Ectodermal cell (in vitro differentiated cells): ENCODE measurements around the gene ABHD8.

Experiments used
- H3K27ac ChIP-seq: 2 replicates; pipeline ENCODE4 v1.7.0; 2013; ENCODE audit warnings: mild to moderate bottlenecking, low read depth, low read length; ENCODE audit not compliant: insufficient read depth, poor library complexity, severe bottlenecking
- H3K27me3 ChIP-seq: 2 replicates; pipeline ENCODE4 v1.7.0; 2013; ENCODE audit warnings: mild to moderate bottlenecking, low read length; ENCODE audit not compliant: insufficient read depth, control insufficient read depth, poor library complexity, severe bottlenecking
- H3K36me3 ChIP-seq: one replicate; pipeline ENCODE4 v1.7.0; 2013; ENCODE audit warnings: low read length; ENCODE audit not compliant: control insufficient read depth, insufficient read depth
- H3K4me1 ChIP-seq: one replicate; pipeline ENCODE4 v1.7.0; 2013; ENCODE audit warnings: low read length; ENCODE audit not compliant: control insufficient read depth, insufficient read depth
- H3K4me3 ChIP-seq: 2 replicates; pipeline ENCODE4 v1.7.0; 2013; ENCODE audit warnings: low read depth, low read length, control low read depth; ENCODE audit not compliant: insufficient read depth
- H3K9me3 ChIP-seq: 2 replicates; pipeline ENCODE4 v1.7.0; 2013; ENCODE audit warnings: mild to moderate bottlenecking, low read length, moderate library complexity; ENCODE audit not compliant: control insufficient read depth
- whole genome bisulfite sequencing, 2 experiments: methylation state at CpG; one replicate each; pipeline ENCODE4 v1.1.7; 2013; ENCODE audit warnings: missing lambda C conversion rate in 2 of 2; 5-methylcytosine and 5-hydroxymethylcytosine counted together

ABHD8 gene

GRCh38 chr19:17248011-17248776, 55.0 kb downstream of the ABHD8 start:
- no peak overlapping the region for H3K4me3 ChIP-seq
- no peaks in the 10 kb centered on the region for H3K9me3 ChIP-seq
- H3K27ac ChIP-seq, result no peak overlapping the region
- WGBS, 2 experiments, result 40 to 42% methylated on average over 21 of the region's 21 CpGs
- H3K4me1 ChIP-seq, result peaks cover 24% of the 10 kb centered on the region
- no peaks in the 10 kb centered on the region for H3K36me3 ChIP-seq
- H3K27me3 ChIP-seq, result no peaks in the 10 kb centered on the region

DNA sequence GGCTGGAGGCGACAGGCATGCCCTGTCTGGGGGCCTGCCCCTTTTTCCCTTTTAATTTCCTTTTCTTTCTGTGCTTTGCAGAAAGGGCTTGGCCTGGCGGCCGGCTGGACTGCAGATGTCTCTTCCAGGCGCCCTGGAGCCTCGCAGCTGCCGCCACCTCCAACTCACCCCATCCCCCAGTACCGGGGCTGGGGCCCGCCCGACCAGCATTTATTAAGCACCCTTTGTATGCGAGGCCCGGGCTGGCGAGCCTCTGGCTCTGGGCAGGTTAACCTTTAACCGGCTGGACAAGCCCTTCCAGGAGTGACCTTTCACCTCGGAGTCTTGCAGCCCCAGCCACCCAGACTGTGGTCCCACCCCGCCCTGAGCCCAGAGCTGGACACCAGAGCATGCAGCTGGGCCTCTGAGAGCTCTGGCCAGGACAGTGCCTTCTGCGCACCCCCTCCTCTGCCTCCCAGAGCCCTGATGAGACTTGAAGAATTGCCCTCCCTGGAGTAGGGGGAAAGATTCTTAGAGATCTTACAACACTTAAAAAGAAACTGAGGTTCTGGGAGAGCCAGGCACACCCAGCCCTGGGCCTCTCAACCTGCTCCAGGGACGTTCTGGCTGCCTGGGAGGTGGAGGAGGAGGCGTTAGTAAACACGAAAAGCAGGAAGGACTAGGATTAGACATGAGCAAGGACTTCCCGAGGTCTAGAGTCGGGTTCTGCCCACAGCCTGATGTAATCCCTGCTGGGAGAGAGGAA, 56.4 kb downstream of the ABHD8 start:
- peak overlapping the region; percentile 89 for H3K27ac ChIP-seq
- H3K36me3 ChIP-seq, result no peaks in the 10 kb centered on the region
- no peaks in the 10 kb centered on the region for H3K9me3 ChIP-seq
- 16 to 17% methylated on average over 21 of the region's 21 CpGs for WGBS, 2 experiments
- peaks cover 24% of the 10 kb centered on the region for H3K4me1 ChIP-seq
- H3K4me3 ChIP-seq, result peak overlapping the region; percentile 36
- no peaks in the 10 kb centered on the region for H3K27me3 ChIP-seq

- Histone ChIP-seq H3K27ac (peak within 1 kb of the TSS; percentile 89), H3K27me3 (no peaks in the 10 kb centered on the region), H3K4me3 (peak within 1 kb of the TSS; percentile 72), H3K36me3 (no peaks in the 10 kb centered on the region), H3K4me1 (peaks cover 29% of the 10 kb centered on the region), H3K9me3 (no peaks in the 10 kb centered on the region)
- 0% methylated on average over 72 of the region's 72 CpGs for WGBS, 2 experiments
Observed at GRCh38 chr19:17245535-17245984, 57.7 kb downstream of the ABHD8 start, which contains the start of gene NR2F6. TSS of gene NR2F6 (minus strand) at chr19:17245919. CDS start at chr19:17245220, 699 bp downstream.

GRCh38 chr19:17244618-17245534, 58.3 kb downstream of the ABHD8 start:
- Histone ChIP-seq H3K9me3 (no peaks in the 10 kb centered on the region), H3K36me3 (no peaks in the 10 kb centered on the region), H3K4me3 (peak overlapping the region; percentile 72), H3K27me3 (no peaks in the 10 kb centered on the region), H3K4me1 (peaks cover 35% of the 10 kb centered on the region), H3K27ac (no peak overlapping the region)
- WGBS, 2 experiments, result 0% methylated on average over 100 of the region's 100 CpGs

- peaks cover 36% of the 10 kb centered on the region for H3K4me1 ChIP-seq
- no peaks in the 10 kb centered on the region for H3K36me3 ChIP-seq
- H3K27ac ChIP-seq, result no peak overlapping the region
- no peaks in the 10 kb centered on the region for H3K9me3 ChIP-seq
- peak overlapping the region; percentile 72 for H3K4me3 ChIP-seq
- H3K27me3 ChIP-seq, result no peaks in the 10 kb centered on the region
- 1 to 2% methylated on average over 52 of the region's 52 CpGs for WGBS, 2 experiments
Observed at GRCh38 chr19:17243830-17244617, 59.2 kb downstream of the ABHD8 start.

DNA sequence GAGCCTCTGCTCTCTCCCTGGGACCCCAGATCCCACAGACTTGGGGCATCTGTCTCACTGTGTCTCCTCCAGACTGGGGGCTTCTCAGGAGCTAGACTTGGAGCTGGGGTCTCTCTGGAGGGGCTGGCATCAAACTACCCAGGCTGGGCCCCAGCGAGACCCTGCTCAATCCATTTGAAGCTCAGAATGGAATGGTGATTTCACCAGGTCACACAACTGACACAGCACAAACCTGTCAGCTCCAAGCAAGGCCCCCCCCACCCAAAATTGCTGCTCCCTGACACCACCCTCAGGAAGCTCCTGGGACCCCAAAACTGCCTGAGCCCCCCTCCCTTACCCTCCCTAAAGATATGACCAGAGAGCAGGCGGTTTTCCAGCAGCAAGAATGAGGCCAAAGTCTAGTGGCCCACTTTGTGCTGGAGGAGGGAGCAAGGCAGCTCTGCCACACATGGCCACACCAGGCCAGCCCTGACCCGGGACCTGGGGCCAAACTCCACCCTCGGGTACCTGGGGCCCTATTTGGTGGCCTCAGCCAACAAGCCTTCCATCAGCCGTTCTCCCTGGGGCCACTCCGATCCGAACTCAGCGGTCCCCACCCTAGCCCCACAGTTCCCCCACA, 59.9 kb downstream of the ABHD8 start:
- Histone ChIP-seq H3K27me3 (no peaks in the 10 kb centered on the region), H3K27ac (no peak overlapping the region), H3K9me3 (no peaks in the 10 kb centered on the region), H3K4me1 (peaks cover 36% of the 10 kb centered on the region), H3K36me3 (peaks cover 6% of the 10 kb centered on the region), H3K4me3 (peak overlapping the region; percentile 72)
- 39 to 40% methylated on average over 8 of the region's 8 CpGs for WGBS, 2 experiments

DNA sequence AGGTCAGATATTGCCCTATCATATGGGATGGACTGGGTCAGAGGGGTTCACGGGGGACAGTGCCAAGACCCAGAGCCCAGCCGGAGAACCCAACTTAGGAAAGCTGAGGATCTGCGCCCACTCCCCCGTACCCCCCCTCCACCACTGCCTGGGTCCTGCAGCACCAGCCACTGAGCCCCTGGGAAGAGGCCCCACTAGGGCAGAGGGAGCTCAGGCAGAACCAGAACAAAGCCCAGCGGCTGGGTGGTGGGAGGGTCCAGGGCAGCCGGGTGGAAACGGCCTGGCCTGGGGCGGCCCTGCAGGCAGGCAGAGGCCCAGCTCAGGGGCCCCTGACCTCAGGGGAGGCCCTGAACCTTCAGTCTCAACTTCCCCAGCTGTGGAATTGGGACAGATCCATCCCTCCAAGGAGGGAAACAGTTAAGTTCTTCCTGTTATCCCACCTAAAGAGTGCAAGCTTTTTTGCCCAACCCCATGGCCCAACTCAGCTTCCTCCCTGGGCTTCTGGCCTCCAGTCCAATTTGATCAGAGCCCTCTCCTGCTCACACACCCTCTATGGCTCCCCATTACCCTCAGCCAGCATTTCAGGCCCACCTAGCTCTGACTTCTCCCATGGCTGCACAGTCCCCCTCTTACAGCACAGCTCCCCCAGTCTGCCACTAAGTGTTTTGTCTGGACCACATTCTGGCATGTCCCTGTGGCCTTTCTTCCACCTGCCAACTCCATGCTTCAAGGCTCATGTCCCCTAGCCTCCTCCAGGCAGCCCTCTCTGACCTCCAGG, 60.6 kb downstream of the ABHD8 start:
- no peaks in the 10 kb centered on the region for H3K9me3 ChIP-seq
- 62 to 66% methylated on average over 8 of the region's 8 CpGs for WGBS, 2 experiments
- no peak overlapping the region for H3K27ac ChIP-seq
- H3K36me3 ChIP-seq, result peaks cover 9% of the 10 kb centered on the region
- no peaks in the 10 kb centered on the region for H3K27me3 ChIP-seq
- H3K4me1 ChIP-seq, result peaks cover 29% of the 10 kb centered on the region
- no peak overlapping the region for H3K4me3 ChIP-seq
